HepG2 (cell line): Measurements from ENCODE around the gene FSD1. TPM values are rescaled to one million over a fixed set of nuclear protein-coding genes. Genes with fewer than 3 reads are reported as not detected.

Source experiments
- ATAC-seq: fragments of 200-7000 bp; cut with Tn5 transposase; 3 replicates; pipeline ENCODE4 v1.9.1; 2020; ENCODE audit warnings: mild to moderate bottlenecking, moderate library complexity
- BruUV-seq: library from RNA; stranded (reverse); fragments of 400-500 nt; replicated peaks from 2 replicates; lab custom pipeline; 2021; lab: Mats Ljungman, UMichigan
- CTCF ChIA-PET: fragments of 300-600 bp; formaldehyde crosslinking; extraction: SDS; loops from one replicate; lab custom pipeline; 2021; ENCODE audit warnings: low total read pairs, inconsistent platforms, low intra/inter-chr PET ratio; lab: Yijun Ruan, JAX
- POLR2A ChIA-PET: fragments of 350-600 bp; sonication (Branson Sonifier 250); formaldehyde crosslinking; loops from one replicate; lab custom pipeline; 2020; ENCODE audit warnings: antibody characterized with exemption, inconsistent platforms; lab: Yijun Ruan, JAX
- DNase-seq: peaks from one replicate; pipeline ENCODE4 v3.0.0-alpha.2; 2015; ENCODE audit warnings: low spot score
- FAIRE-seq: peaks from 3 replicates; lab custom pipeline; 2011; peaks lifted over from hg19 to GRCh38; lab: Jason Lieb, UNC
- H2AFZ ChIP-seq: one replicate; pipeline ENCODE4 v1.6.1; 2011; ENCODE audit warnings: low read length, inconsistent platforms
- H3K27ac ChIP-seq: fragments of 300-600 bp; 3 replicates; pipeline ENCODE4 v1.8.0; 2011; ENCODE audit warnings: mixed run types, mild to moderate bottlenecking, mixed read lengths, low read length, inconsistent platforms; ENCODE audit not compliant: insufficient read depth; ENCODE audit errors: extremely low read length
- H3K27me3 ChIP-seq, 2 experiments: fragments of 200-600 bp in 1 of 2; 2 replicates in 1 of 2; 3 replicates in 1 of 2; pipeline versions ENCODE4 v1.6.0 to v1.8.0; 2011; ENCODE audit warnings: low read length in 2 of 2, mild to moderate bottlenecking in 2 of 2, moderate library complexity in 2 of 2, inconsistent platforms in 1 of 2; ENCODE audit not compliant: insufficient read depth in 2 of 2, control insufficient read depth in 1 of 2
- H3K36me3 ChIP-seq, 2 experiments: fragments of 200-600 bp in 1 of 2; replicated peaks in 1 of 2; 2 replicates in 1 of 2; 3 replicates in 1 of 2; pipeline versions ENCODE4 v1.5.1 to v1.8.0; 2011; ENCODE audit warnings: low read length in 2 of 2, inconsistent platforms in 1 of 2; ENCODE audit not compliant: insufficient read depth in 2 of 2, control insufficient read depth in 1 of 2
- H3K4me1 ChIP-seq: 2 replicates; pipeline ENCODE4 v1.5.1; 2012; ENCODE audit warnings: low read length, inconsistent platforms; ENCODE audit not compliant: insufficient read depth
- H3K4me2 ChIP-seq: 2 replicates; pipeline ENCODE4 v1.6.0; 2011; ENCODE audit warnings: low read depth, low read length, inconsistent platforms
- H3K4me3 ChIP-seq, 3 experiments: fragments of 200-600 bp in 1 of 3; sonication (generic), shearing (Covaris generic) in 1 of 3; replicated peaks in 1 of 3; 2 replicates each; pipeline ENCODE4 v1.5.1; 2011 to 2016; ENCODE audit warnings: low read length in 3 of 3, inconsistent platforms in 2 of 3, low read depth in 2 of 3, mild to moderate bottlenecking in 2 of 3, control low read depth in 1 of 3, mixed read lengths in 1 of 3; ENCODE audit not compliant: insufficient read depth in 1 of 3
- H3K79me2 ChIP-seq: one replicate; pipeline ENCODE4 v1.6.1; 2011; ENCODE audit warnings: low read length, inconsistent platforms; ENCODE audit not compliant: insufficient read depth
- H3K9ac ChIP-seq: 2 replicates; pipeline ENCODE4 v1.6.0; 2011; ENCODE audit warnings: mild to moderate bottlenecking, low read depth, low read length, inconsistent platforms; ENCODE audit not compliant: insufficient read depth
- H3K9me3 ChIP-seq: 2 replicates; pipeline ENCODE4 v1.5.1; 2012; ENCODE audit warnings: mild to moderate bottlenecking, low read length
- H4K20me1 ChIP-seq: 2 replicates; pipeline ENCODE4 v1.6.0; 2011; ENCODE audit warnings: inconsistent platforms, mild to moderate bottlenecking, low read length, moderate library complexity; ENCODE audit not compliant: insufficient read depth
- CREB3 ChIP-seq: sonication (generic); formaldehyde crosslinking; IDR thresholded peaks from 2 replicates; pipeline ENCODE4 v1.5.0; 2020; ENCODE audit warnings: missing genetic modification reagents
- FOXP1 ChIP-seq, 2 experiments: fragments of 450-650 bp in 1 of 2; IDR thresholded peaks; 2 replicates each; pipeline ENCODE4 v1.6.1; 2017 to 2018; ENCODE audit warnings: antibody characterized with exemption in 1 of 2
- POLR2AphosphoS2 ChIP-seq: IDR thresholded peaks from 2 replicates; pipeline ENCODE4 v1.6.1; 2011; ENCODE audit warnings: low read depth, low read length, improper control_type of control experiment
- RFX1 ChIP-seq: fragments of 450-650 bp; IDR thresholded peaks from 2 replicates; pipeline ENCODE4 v1.6.1; 2017
- SOX13 ChIP-seq, 3 experiments: fragments of 450-650 bp in 1 of 3; sonication (generic) in 1 of 3; formaldehyde crosslinking in 1 of 3; IDR thresholded peaks in 2 of 3; conservative IDR thresholded peaks in 1 of 3; 2 replicates each; pipeline versions ENCODE4 v1.5.0 to v1.6.1; 2016 to 2020; ENCODE audit warnings: antibody characterized with exemption in 1 of 3, mild to moderate bottlenecking in 1 of 3, missing compliant biosample characterization in 1 of 3, missing genetic modification reagents in 1 of 3, moderate library complexity in 1 of 3
- ZNF441 ChIP-seq: sonication (generic); formaldehyde crosslinking; IDR thresholded peaks from 2 replicates; pipeline ENCODE4 v1.7.0; 2021; ENCODE audit warnings: missing genetic modification reagents, borderline replicate concordance
- ZSCAN5A ChIP-seq: sonication (generic); formaldehyde crosslinking; IDR thresholded peaks from 2 replicates; pipeline ENCODE4 v1.8.0; 2022; ENCODE audit warnings: mild to moderate bottlenecking, missing genetic modification reagents, borderline replicate concordance
- WGBS: methylation state at CpG from one replicate; pipeline ENCODE4 v1.1.6; 2017; ENCODE audit warnings: low lambda C conversion rate; 5-methylcytosine and 5-hydroxymethylcytosine counted together
- in situ Hi-C: cut with HindIII; loops from 2 replicates; pipeline ENCODE4 v1.10.0; 2017; ENCODE audit warnings: low pct_unique_long_range_greater_than_20kb; ENCODE audit not compliant: extremely low pct_ligation_motif_present
- intact Hi-C: fragments of 100-400 bp; cut with micrococcal nuclease; formaldehyde crosslinking; loops from one replicate; pipeline ENCODE4 v1.10.0; 2022; ENCODE audit not compliant: unreplicated experiment
- polyA plus RNA-seq, 8 experiments: library from polyadenylated mRNA; depleted of rRNA in 3 of 8; stranded (reverse) in 7 of 8; unstranded in 1 of 8; fragments of >200 nt; fragmentation: Illumina TruSeq in 4 of 8; extraction: Trizol in 4 of 8; gene quantifications; 2 replicates each; pipeline versions ENCODE4 v1.2.1 to v1.2.3, GENCODE V29; 2011 to 2016; ENCODE audit warnings: low read depth in 4 of 8, missing spikeins in 1 of 8, mixed read lengths in 1 of 8; ENCODE audit not compliant: insufficient read depth in 1 of 8
- total RNA-seq, 5 experiments: library from RNA; depleted of rRNA; stranded (reverse); fragments of >200 nt; fragmentation: Illumina TruSeq; extraction: Trizol; gene quantifications; 2 replicates each; pipeline ENCODE4 v1.2.3, GENCODE V29; 2016; ENCODE audit warnings: low read depth in 1 of 5
- TF ChIP-seq, protein P1 (sequence below): sonication (generic); formaldehyde crosslinking; IDR thresholded peaks from 2 replicates; pipeline ENCODE4 v1.9.0; 2022; ENCODE audit warnings: missing genetic modification reagents, mild to moderate bottlenecking, borderline replicate concordance
- TF ChIP-seq, protein P2 (sequence below): IDR thresholded peaks from 2 replicates; pipeline ENCODE4 v1.6.1; 2016; ENCODE audit warnings: low read depth, missing genetic modification reagents, missing compliant biosample characterization
- TF ChIP-seq, protein P3 (sequence below): sonication (generic); formaldehyde crosslinking; IDR thresholded peaks from 2 replicates; pipeline ENCODE4 v1.4.0; 2020; ENCODE audit warnings: mild to moderate bottlenecking, missing genetic modification reagents

The FSD1 gene
- total and polyA plus RNA-seq, 2 of the 13 experiments (the other 11 are each of a cell fraction or from before 2014, with no cell fraction given), result 0.29 to 0.66 TPM

GRCh38 chr19:4319067-4319718 lies 14.8 kb downstream of the FSD1 start:
- Histone ChIP-seq H4K20me1 (no peaks in the 10 kb centered on the region), H3K27ac (no peak overlapping the region), H3K79me2 (no peaks in the 10 kb centered on the region), H3K4me3 (no peak overlapping the region), H3K9me3 (no peaks in the 10 kb centered on the region), H3K27me3 (0 out of 5 replicates have a peak, but pooled peaks cover 0 to 1% of the 10 kb centered on the region in 2 experiments), H3K36me3 (no peaks in the 10 kb centered on the region), H3K9ac (no peak overlapping the region), H3K4me2 (no peak overlapping the region), H2AFZ (no peak overlapping the region), H3K4me1 (peaks cover 7% of the 10 kb centered on the region)
- BruUV-seq, result no TSS peak
- no peak for DNase-seq
- no peak for FAIRE-seq
- intact Hi-C loops (no loop called here), in situ Hi-C loops (no loop called here)
- POLR2A ChIA-PET, result interaction anchor here (3.0 to 4.1 kb wide), 2 partner anchors 9 to 24 kb away, joined by 17 to 22 read pairs; partner anchors contain the start of gene MPND
- no peak for ATAC-seq
- WGBS, result 73% methylated on average over 2 of the region's 2 CpGs
- CTCF ChIA-PET, result no interaction called here
- TF ChIP-seq ZSCAN5A (CRISPR knock-in tag), result no peak
- TF ChIP-seq SOX13 (IDR thresholded peaks at IDR 0.05), result no peak
- TF ChIP-seq SOX13 (CRISPR knock-in tag; conservative IDR thresholded peaks at IDR 0.05 in 1 of 2, IDR thresholded peaks at IDR 0.05 in 1 of 2), result no peak
- no peak for TF ChIP-seq ZNF441 (CRISPR knock-in tag)
- TF ChIP-seq FOXP1 (IDR thresholded peaks at IDR 0.05), result no peak
- no peak for TF ChIP-seq FOXP1 (CRISPR knock-in tag; IDR thresholded peaks at IDR 0.05)
- TF ChIP-seq, protein P1, sequence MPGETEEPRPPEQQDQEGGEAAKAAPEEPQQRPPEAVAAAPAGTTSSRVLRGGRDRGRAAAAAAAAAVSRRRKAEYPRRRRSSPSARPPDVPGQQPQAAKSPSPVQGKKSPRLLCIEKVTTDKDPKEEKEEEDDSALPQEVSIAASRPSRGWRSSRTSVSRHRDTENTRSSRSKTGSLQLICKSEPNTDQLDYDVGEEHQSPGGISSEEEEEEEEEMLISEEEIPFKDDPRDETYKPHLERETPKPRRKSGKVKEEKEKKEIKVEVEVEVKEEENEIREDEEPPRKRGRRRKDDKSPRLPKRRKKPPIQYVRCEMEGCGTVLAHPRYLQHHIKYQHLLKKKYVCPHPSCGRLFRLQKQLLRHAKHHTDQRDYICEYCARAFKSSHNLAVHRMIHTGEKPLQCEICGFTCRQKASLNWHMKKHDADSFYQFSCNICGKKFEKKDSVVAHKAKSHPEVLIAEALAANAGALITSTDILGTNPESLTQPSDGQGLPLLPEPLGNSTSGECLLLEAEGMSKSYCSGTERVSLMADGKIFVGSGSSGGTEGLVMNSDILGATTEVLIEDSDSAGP (CRISPR knock-in tag), result no peak
- TF ChIP-seq CREB3 (CRISPR knock-in tag), result no peak
- TF ChIP-seq, protein P2, sequence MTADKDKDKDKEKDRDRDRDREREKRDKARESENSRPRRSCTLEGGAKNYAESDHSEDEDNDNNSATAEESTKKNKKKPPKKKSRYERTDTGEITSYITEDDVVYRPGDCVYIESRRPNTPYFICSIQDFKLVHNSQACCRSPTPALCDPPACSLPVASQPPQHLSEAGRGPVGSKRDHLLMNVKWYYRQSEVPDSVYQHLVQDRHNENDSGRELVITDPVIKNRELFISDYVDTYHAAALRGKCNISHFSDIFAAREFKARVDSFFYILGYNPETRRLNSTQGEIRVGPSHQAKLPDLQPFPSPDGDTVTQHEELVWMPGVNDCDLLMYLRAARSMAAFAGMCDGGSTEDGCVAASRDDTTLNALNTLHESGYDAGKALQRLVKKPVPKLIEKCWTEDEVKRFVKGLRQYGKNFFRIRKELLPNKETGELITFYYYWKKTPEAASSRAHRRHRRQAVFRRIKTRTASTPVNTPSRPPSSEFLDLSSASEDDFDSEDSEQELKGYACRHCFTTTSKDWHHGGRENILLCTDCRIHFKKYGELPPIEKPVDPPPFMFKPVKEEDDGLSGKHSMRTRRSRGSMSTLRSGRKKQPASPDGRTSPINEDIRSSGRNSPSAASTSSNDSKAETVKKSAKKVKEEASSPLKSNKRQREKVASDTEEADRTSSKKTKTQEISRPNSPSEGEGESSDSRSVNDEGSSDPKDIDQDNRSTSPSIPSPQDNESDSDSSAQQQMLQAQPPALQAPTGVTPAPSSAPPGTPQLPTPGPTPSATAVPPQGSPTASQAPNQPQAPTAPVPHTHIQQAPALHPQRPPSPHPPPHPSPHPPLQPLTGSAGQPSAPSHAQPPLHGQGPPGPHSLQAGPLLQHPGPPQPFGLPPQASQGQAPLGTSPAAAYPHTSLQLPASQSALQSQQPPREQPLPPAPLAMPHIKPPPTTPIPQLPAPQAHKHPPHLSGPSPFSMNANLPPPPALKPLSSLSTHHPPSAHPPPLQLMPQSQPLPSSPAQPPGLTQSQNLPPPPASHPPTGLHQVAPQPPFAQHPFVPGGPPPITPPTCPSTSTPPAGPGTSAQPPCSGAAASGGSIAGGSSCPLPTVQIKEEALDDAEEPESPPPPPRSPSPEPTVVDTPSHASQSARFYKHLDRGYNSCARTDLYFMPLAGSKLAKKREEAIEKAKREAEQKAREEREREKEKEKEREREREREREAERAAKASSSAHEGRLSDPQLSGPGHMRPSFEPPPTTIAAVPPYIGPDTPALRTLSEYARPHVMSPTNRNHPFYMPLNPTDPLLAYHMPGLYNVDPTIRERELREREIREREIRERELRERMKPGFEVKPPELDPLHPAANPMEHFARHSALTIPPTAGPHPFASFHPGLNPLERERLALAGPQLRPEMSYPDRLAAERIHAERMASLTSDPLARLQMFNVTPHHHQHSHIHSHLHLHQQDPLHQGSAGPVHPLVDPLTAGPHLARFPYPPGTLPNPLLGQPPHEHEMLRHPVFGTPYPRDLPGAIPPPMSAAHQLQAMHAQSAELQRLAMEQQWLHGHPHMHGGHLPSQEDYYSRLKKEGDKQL (CRISPR knock-in tag), result no peak
- no peak for TF ChIP-seq POLR2AphosphoS2
- TF ChIP-seq RFX1, result no peak
- TF ChIP-seq, protein P3, sequence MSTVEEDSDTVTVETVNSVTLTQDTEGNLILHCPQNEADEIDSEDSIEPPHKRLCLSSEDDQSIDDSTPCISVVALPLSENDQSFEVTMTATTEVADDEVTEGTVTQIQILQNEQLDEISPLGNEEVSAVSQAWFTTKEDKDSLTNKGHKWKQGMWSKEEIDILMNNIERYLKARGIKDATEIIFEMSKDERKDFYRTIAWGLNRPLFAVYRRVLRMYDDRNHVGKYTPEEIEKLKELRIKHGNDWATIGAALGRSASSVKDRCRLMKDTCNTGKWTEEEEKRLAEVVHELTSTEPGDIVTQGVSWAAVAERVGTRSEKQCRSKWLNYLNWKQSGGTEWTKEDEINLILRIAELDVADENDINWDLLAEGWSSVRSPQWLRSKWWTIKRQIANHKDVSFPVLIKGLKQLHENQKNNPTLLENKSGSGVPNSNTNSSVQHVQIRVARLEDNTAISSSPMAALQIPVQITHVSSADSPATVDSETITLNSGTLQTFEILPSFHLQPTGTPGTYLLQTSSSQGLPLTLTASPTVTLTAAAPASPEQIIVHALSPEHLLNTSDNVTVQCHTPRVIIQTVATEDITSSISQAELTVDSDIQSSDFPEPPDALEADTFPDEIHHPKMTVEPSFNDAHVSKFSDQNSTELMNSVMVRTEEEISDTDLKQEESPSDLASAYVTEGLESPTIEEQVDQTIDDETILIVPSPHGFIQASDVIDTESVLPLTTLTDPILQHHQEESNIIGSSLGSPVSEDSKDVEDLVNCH (CRISPR knock-in tag), result no peak
